Activated CD4-positive, CD25-positive, alpha-beta regulatory T cell treated with anti-CD3 and anti-CD28 coated beads, Interleukin-2, amount 50 U/mL, for 24 hours (primary cell): ENCODE data around the gene COL5A1.

ENCODE experiments used
- ATAC-seq, 2 donors: fragments of 150-1000 bp; cut with Tn5 transposase; one replicate each; pipeline ENCODE4 v1.10.0; 2021; ENCODE audit warnings: mild to moderate bottlenecking in 1 of 2, moderate library complexity in 1 of 2

The COL5A1 gene

GRCh38 chr9:134607971-134608370, 33.6 kb upstream of the COL5A1 start:
- no peak for ATAC-seq

- no peak for ATAC-seq
Observed at GRCh38 chr9:134611046-134611445, 30.6 kb upstream of the COL5A1 start.

GRCh38 chr9:134612309-134612708, 29.3 kb upstream of the COL5A1 start:
- ATAC-seq: no peak

- no peak for ATAC-seq
Observed at GRCh38 chr9:134612715-134613114, 28.9 kb upstream of the COL5A1 start.

GRCh38 chr9:134614256-134614655, 27.3 kb upstream of the COL5A1 start:
- no peak for ATAC-seq

- no peak for ATAC-seq
Observed at GRCh38 chr9:134616341-134616740, 25.3 kb upstream of the COL5A1 start.

GRCh38 chr9:134617246-134617645, 24.4 kb upstream of the COL5A1 start:
- ATAC-seq: no peak

GRCh38 chr9:134617836-134618162, 23.8 kb upstream of the COL5A1 start:
- ATAC-seq: no peak

GRCh38 chr9:134618163-134618832, 23.3 kb upstream of the COL5A1 start:
- ATAC-seq: no peak

GRCh38 chr9:134618833-134619447, 22.7 kb upstream of the COL5A1 start:
- no peak for ATAC-seq

- ATAC-seq: no peak
Observed at GRCh38 chr9:134619448-134619982, 22.1 kb upstream of the COL5A1 start.

- ATAC-seq: no peak
Observed at GRCh38 chr9:134619983-134620661, 21.5 kb upstream of the COL5A1 start.

GRCh38 chr9:134620751-134621557, 20.6 kb upstream of the COL5A1 start:
- no peak for ATAC-seq

GRCh38 chr9:134621558-134622110, 20.0 kb upstream of the COL5A1 start:
- no peak for ATAC-seq

GRCh38 chr9:134622896-134623257, 18.7 kb upstream of the COL5A1 start:
- no peak for ATAC-seq

- ATAC-seq: no peak
Observed at GRCh38 chr9:134623258-134624066, 18.1 kb upstream of the COL5A1 start.

GRCh38 chr9:134624137-134624591, 17.4 kb upstream of the COL5A1 start:
- ATAC-seq: no peak

- ATAC-seq: no peak
Observed at GRCh38 chr9:134624621-134625181, 16.9 kb upstream of the COL5A1 start.

- no peak for ATAC-seq
Observed at GRCh38 chr9:134625361-134626068, 16.1 kb upstream of the COL5A1 start.

GRCh38 chr9:134626069-134626423, 15.6 kb upstream of the COL5A1 start:
- ATAC-seq: no peak
